Testis (tissue), 3 donors: ENCODE measurements around the gene MISP. TPM values are rescaled to one million over a fixed set of nuclear protein-coding genes. Genes with fewer than 3 reads are reported as not detected.

ENCODE experiments used
- DNase-seq: peaks from one replicate; pipeline ENCODE4 v3.0.0-alpha.2; 2019
- H3K27ac ChIP-seq, 2 donors: fragments of 200-600 bp; sonication (generic); one replicate each; pipeline ENCODE4 v1.5.1; 2019
- H3K27me3 ChIP-seq: fragments of 200-600 bp; sonication (generic); one replicate; pipeline ENCODE4 v1.5.1; 2019
- H3K36me3 ChIP-seq: fragments of 200-600 bp; sonication (generic); one replicate; pipeline ENCODE4 v1.5.1; 2017; ENCODE audit warnings: low read depth; ENCODE audit errors: missing control alignments
- H3K4me1 ChIP-seq: fragments of 200-600 bp; sonication (generic); one replicate; pipeline ENCODE4 v1.5.1; 2019
- H3K4me3 ChIP-seq, 2 donors: fragments of 200-600 bp; sonication (generic); one replicate each; pipeline ENCODE4 v1.5.1; 2017 to 2019
- H3K9me3 ChIP-seq: fragments of 200-600 bp; sonication (generic); one replicate; pipeline ENCODE4 v1.5.1; 2017
- POLR2A ChIP-seq: fragments of 450-650 bp; IDR thresholded peaks from one replicate; pipeline ENCODE4 v1.6.1; 2017; ENCODE audit warnings: antibody characterized with exemption, mild to moderate bottlenecking, moderate library complexity
- WGBS, 2 donors: methylation state at CpG; one replicate each; pipeline ENCODE4 v1.1.5; 2018; 5-methylcytosine and 5-hydroxymethylcytosine counted together
- intact Hi-C: fragments of 100-400 bp; cut with DNase I; formaldehyde crosslinking; loops from one replicate; pipeline ENCODE4 v1.15.1; 2023; ENCODE audit warnings: low total_unique reads
- polyA plus RNA-seq: library from polyadenylated mRNA; stranded (reverse); fragments of 350-450 nt; fragmentation: Illumina TruSeq; extraction: RNeasy Lipid Tissue Mini Kit (QIAGEN cat#74804); gene quantifications from one replicate; pipeline ENCODE4 v1.2.3, GENCODE V29; 2014; ENCODE audit warnings: low read depth, low replicate concordance; ENCODE audit not compliant: insufficient read depth
- total RNA-seq, 2 donors: library from RNA; depleted of rRNA; stranded (reverse); fragments of >200 nt; gene quantifications; one replicate each; pipeline ENCODE4 v1.2.3, GENCODE V29; 2016
- TF ChIP-seq, protein P1 (sequence below), 3 experiments: fragments of 450-650 bp in 2 of 3; fragments of 200-600 bp in 1 of 3; sonication (generic) in 1 of 3; IDR thresholded peaks; one replicate each; pipeline ENCODE4 v1.5.1; 2016 to 2019; ENCODE audit warnings: antibody characterized with exemption in 3 of 3, mild to moderate bottlenecking in 2 of 3, moderate library complexity in 1 of 3

Gene MISP
- total and polyA plus RNA-seq, 3 donors from 2014 or later = 1.1 to 3.1 (median 1.1) TPM

DNA sequence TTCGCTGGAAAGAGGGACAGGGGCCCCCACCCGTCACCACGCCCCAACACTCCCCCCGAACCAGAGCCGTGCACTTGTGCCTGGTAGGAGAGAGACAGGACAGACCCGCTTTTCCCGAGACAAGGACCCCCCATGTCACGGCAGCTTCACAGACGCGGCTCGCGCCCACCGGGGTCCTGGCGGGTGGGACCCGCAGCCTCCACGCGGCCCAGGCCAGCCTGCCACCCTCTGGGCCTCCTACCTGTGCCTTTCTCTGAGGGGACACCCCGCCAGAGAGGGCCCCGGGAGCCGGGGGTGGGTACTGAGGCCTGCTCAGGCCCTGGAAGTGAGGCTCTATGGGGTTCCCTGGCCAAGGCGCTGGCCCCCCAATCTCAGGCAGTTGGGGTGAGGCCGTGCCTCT, 4.0 kb upstream of the MISP start:
- Histone ChIP-seq H3K27me3 (no peaks in the 10 kb centered on the region), H3K4me1 (no peaks in the 10 kb centered on the region), H3K36me3 (no peaks in the 10 kb centered on the region), H3K27ac (no peak overlapping the region), H3K4me3 (no peak overlapping the region), H3K9me3 (no peaks in the 10 kb centered on the region)
- intact Hi-C loops = no loop called here
- DNase-seq = no peak
- no peak for TF ChIP-seq POLR2A
- TF ChIP-seq, protein P1, sequence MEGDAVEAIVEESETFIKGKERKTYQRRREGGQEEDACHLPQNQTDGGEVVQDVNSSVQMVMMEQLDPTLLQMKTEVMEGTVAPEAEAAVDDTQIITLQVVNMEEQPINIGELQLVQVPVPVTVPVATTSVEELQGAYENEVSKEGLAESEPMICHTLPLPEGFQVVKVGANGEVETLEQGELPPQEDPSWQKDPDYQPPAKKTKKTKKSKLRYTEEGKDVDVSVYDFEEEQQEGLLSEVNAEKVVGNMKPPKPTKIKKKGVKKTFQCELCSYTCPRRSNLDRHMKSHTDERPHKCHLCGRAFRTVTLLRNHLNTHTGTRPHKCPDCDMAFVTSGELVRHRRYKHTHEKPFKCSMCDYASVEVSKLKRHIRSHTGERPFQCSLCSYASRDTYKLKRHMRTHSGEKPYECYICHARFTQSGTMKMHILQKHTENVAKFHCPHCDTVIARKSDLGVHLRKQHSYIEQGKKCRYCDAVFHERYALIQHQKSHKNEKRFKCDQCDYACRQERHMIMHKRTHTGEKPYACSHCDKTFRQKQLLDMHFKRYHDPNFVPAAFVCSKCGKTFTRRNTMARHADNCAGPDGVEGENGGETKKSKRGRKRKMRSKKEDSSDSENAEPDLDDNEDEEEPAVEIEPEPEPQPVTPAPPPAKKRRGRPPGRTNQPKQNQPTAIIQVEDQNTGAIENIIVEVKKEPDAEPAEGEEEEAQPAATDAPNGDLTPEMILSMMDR (IDR thresholded peaks at IDR 0.05) = no peak
- 90 to 94% methylated on average over 2 to 18 of the region's 22 CpGs for WGBS, 2 donors

DNA sequence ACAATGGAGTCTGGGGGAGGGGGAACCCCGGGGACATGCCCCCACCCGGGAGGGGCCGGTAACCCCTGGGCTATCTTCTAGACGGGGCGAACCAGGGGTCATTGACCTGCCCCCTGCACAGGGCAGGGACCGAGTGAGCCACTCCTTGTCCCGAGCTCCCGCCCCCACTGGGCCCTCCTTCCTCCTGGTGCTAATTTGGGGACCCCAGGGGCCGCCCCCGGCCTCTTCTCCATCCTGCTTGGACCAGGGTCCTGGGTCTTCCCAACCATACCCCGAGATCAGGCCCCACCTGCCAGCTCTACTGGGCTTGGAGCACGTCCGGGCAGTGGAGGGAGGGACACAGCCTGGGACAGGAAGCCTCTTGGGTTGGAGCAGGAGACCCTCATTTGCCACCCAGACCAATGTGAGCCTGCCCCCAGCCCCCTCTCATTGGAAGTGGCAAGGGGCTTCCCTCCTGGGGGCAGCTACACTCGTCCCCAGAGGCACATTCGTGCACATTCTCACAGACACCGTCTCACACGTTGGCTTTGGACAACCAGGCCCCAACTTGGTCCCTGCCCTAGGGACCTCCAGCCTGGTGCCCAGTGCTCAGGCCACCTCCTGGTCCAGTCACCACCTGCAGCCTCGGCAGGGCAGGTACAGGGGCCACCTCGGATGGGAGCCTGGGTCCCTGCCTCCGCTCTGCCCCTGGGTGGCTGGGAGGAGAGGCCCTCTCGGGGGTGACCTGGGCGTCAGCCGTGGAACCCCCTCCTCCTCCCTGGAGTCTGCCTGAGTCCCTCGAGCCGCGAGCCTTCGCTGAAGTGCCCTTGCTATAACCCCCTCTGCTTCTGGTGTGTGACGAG, 3.3 kb upstream of the MISP start:
- no peak for DNase-seq
- intact Hi-C loops = no loop called here
- WGBS, 2 donors = 97 to 98% methylated on average over 21 to 23 of the region's 28 CpGs
- H3K9me3 ChIP-seq = no peaks in the 10 kb centered on the region
- H3K4me1 ChIP-seq = no peaks in the 10 kb centered on the region
- H3K27ac ChIP-seq = no peak overlapping the region
- no peak overlapping the region for H3K4me3 ChIP-seq
- TF ChIP-seq, protein P1 (IDR thresholded peaks at IDR 0.05) = no peak
- no peak for TF ChIP-seq POLR2A
- H3K27me3 ChIP-seq = no peaks in the 10 kb centered on the region
- no peaks in the 10 kb centered on the region for H3K36me3 ChIP-seq

DNA sequence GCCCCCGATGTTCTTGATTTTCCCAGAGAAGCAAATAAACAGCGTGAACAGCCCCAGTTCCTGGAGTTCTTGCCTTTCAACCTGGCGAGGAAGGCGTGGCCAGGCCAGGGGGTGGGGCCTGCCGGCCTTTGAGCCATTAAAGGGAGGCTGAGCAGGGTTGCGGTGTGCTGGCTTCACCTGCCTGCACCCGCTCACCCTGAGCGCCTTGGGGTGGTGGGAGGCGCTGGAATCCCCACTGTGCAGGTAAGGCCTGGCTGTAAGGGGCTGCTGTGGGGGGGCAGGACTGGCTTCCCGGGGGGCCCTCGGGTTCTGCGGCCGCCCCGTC, 2.7 kb upstream of the MISP start:
- H3K4me1 ChIP-seq = no peaks in the 10 kb centered on the region
- DNase-seq = no peak
- no peaks in the 10 kb centered on the region for H3K9me3 ChIP-seq
- TF ChIP-seq POLR2A = no peak
- TF ChIP-seq, protein P1 (IDR thresholded peaks at IDR 0.05) = no peak
- no peaks in the 10 kb centered on the region for H3K36me3 ChIP-seq
- H3K27ac ChIP-seq = no peak overlapping the region
- 92 to 93% methylated on average over 8 to 14 of the region's 14 CpGs for WGBS, 2 donors
- intact Hi-C loops = no loop called here
- H3K4me3 ChIP-seq = no peak overlapping the region
- H3K27me3 ChIP-seq = no peaks in the 10 kb centered on the region

DNA sequence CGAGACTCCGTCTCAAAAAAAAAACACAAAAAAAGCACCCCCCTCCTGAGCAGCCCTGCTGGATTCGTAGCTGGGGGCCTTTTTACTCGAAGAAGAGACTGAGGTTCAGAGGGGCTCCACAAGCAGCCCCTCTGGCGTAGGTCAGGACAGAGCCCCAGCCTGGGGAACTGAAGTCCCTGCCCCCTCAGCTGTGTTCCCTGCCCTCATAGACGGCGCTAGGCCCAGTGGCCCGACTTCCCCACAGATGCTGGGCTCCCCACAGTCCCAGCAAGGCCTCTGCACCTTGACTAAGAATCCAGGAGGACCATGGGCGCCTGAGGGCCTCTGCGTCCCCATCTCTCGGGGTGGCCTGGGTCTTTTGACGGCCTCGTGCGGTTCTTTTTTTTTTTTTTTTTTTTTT, 1.1 kb upstream of the MISP start:
- WGBS, 2 donors = 87 to 88% methylated on average over 14 of the region's 14 CpGs
- H3K4me3 ChIP-seq = no peak overlapping the region
- no peaks in the 10 kb centered on the region for H3K27me3 ChIP-seq
- no peak for DNase-seq
- intact Hi-C loops = no loop called here
- no peak for TF ChIP-seq POLR2A
- TF ChIP-seq, protein P1 (IDR thresholded peaks at IDR 0.05) = no peak
- H3K27ac ChIP-seq = no peak overlapping the region
- no peaks in the 10 kb centered on the region for H3K4me1 ChIP-seq
- no peaks in the 10 kb centered on the region for H3K9me3 ChIP-seq
- H3K36me3 ChIP-seq = no peaks in the 10 kb centered on the region
